ENCODE results near the gene ZSCAN5B.

ZSCAN5B gene

DNA sequence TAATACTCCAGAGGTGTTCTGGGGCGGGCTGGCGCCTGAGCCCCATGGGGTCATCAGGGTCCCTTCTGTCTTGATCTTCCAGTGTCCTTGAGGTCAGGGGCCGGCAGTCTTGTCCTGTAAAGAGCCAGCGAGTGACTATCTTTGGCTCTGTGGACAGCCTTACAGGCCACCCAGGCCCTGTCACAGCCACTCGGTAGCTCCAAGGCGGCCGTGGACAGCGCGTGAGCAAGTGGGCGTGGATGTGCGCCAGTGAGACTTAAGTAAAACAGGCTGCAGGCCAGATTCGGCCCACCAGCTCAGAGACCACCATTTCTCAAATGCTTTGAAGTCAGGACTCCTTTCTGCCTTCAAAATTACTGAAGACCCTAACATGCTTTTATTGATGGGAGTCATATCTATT lies 52.8 kb downstream of the ZSCAN5B start:
- no peak for DNase-seq (ENCODE audit: low read depth in 2 of 2)

DNA sequence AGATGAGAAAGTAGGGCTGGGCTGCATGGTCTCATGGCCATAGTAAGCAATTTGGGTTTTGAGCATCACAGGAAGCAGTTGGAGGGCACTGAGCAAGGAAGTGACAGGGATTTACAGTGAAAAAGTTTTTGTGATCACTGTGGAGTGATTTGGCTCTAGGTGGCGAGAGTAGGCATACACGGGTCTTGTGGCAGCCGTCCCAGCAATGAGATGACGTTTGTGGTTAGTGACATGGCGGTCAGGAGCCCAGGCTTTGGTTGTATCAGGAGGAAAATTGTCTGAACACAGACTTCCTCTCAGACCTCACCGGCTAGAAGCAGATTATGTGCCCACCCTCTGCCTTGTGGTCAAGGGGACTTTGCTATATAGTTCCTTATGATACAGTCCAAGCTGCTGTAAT lies 53.2 kb downstream of the ZSCAN5B start:
- no peak for DNase-seq (ENCODE audit: low read depth in 2 of 2)

- no peak for DNase-seq (ENCODE audit: low read depth in 2 of 2)
Measured at GRCh38 chr19:56142897-56143434, 54.6 kb downstream of the ZSCAN5B start.

DNA sequence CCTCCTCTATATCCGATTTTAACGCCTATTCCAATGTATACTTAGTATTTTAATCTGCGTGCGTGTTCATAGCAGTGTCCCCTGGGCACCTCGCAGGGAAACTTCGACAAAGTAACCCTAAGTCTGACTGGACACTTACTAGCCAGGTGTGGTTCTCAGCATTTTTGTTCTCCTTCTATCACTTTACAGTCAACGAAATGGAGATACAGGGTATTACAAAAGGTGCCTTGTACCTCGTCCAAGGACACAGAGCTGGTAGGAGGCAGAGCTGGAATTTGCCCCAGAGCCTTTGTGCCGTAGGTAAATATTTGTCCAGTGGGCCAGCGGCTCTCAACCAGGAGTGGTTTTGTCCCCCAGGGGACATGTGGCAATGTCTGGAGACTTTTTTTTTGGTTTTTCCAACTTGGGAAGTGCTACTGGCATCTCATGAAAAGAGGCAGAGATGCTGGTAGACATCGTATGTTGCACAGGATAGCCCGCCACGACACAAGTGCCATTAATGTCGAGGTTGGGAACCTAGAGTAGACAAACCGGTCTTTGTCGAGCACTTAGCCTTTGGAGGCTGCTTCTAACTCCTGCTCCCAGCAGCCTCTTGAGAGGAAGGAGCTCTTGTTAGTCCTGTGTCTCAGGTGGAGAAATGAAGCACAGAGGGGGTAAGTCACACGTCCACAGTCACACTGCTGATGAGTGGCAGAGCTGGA lies 55.3 kb downstream of the ZSCAN5B start:
- no peak for DNase-seq (ENCODE audit: low read depth in 2 of 2)

DNA sequence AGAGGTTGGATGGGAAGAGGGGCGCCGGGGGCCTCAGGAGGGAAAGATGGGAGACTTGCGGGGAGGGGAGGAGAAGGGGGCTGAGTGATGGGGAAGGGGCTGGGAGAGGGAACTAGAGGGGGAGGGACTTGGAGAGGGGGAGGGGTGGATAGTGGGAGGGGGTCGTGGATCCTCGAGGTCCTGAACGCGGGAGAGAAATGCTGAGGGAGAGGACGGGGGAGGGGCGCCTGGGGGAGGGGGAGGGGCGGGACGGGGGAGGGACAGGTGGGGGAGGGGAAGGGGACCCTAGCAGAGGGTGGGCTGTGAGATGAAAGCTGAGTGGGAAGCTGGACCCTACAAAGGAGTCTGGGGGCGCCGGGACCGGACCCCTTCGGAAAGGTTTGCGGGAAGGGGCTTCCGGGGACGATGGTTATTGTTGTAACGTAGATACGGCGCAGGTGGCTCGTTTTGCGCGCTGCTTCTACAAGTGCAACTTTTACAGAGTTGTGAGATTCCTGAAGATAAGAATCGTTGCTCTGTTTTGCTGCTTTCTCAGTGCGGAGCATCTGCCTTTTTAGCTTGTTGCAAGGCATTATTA lies 56.1 kb downstream of the ZSCAN5B start:
- DNase-seq (ENCODE audit: low read depth in 2 of 2): no peak

DNA sequence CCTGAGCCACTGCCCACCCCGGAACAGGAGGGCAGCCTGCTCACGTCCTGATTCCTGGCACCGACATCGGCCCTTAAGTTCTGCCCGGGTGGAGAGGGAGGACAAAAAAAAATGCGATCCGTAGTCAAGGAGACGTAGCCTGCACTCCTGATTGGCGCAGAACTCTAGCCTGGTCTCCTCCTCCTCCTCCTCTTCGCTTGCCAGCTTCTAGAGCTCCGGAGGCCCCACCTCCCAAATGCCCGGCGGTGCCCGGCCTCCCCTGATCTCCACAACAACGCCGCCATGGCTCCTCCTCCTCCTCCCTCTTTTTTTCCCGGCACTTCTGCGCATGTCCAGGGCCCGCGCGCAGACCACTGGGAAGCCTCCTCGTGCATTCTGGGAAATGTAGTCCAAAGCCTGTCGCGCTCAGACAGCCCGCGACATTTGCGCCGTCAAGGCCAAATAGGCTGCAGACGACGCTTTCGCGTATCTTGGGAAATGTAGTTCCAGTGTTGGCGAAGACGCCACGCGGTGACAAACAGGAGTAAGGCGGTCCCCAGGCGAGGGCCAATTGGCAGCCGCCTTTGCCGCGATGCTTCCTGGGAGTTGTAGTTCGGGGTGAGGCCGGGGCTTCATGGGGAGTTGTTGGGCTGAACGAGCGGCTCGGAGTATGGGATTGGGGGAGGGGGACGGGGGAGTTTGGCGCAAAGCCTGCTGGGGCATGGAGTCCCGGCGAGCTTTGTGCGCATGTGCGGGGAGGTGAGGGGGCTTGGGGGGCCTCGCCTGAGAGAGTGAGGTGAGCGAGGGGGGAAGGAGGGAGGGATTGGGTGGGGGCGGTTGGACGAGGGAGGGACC lies 56.8 kb downstream of the ZSCAN5B start, which contains the start of gene ZNF444:
Gene ZNF444 (plus strand): TSS at position 705 of the 834 bp plus-strand sequence. CDS start 5,625 bp downstream, outside the sequence.
- peak; percentile 96 to 99 for DNase-seq (ENCODE audit: low read depth in 2 of 2)

DNA sequence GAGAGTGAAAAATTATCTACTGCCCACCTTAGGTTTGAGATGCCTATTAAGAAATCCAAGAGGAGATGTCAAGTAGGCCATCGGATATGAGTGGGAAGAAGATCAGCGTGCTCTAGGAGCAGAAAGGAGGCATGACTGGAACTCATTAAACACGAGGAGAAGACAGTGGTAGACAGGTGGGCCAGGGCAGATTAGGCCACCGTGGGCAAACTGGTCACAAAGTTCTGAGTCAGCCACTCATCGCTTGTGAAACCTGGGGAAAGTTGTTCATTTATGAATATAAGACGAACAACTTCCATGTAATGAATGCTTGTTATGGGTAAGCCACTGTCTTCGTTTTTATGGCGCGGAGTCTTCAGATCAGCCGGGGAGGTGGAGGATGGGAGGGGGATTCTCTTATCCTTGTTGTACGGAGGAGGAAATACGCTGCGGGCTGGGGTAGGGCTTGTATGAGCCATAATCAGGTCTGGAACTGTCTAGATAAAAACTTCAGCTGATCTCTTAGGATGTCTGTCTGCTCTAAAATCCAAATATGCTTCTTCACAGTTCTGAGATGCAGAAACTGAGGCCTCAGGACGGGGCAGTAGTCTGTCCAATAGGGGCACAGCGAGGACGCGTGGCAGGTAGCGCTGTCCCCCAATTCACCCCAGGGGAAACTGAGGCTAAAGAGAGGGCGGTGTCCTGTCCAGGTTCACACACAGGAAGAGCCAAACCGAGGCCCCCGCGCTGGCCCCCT lies 57.6 kb downstream of the ZSCAN5B start:
- DNase-seq (ENCODE audit: low read depth in 2 of 2): no peak

All from stimulated activated CD4-positive, alpha-beta T cell treated with anti-CD3 and anti-CD28 coated beads, Interleukin-1b, Interleukin-23, amount 100 ng/mL, for 4 hours (primary cell).